HL-60/S4 treated with phorbol 12-myristate 13-acetate at 8.2 ng/mL for 4 days and 3 days (cell line): Measurements from ENCODE around the gene CARD9.

ENCODE experiments used
- in situ Hi-C: fragments of 300-500 bp; cut with MboI; formaldehyde crosslinking; loops from 2 replicates; pipeline ENCODE4 v1.15.0; 2022; ENCODE audit warnings: low sequenced_read_pairs

Gene CARD9

DNA sequence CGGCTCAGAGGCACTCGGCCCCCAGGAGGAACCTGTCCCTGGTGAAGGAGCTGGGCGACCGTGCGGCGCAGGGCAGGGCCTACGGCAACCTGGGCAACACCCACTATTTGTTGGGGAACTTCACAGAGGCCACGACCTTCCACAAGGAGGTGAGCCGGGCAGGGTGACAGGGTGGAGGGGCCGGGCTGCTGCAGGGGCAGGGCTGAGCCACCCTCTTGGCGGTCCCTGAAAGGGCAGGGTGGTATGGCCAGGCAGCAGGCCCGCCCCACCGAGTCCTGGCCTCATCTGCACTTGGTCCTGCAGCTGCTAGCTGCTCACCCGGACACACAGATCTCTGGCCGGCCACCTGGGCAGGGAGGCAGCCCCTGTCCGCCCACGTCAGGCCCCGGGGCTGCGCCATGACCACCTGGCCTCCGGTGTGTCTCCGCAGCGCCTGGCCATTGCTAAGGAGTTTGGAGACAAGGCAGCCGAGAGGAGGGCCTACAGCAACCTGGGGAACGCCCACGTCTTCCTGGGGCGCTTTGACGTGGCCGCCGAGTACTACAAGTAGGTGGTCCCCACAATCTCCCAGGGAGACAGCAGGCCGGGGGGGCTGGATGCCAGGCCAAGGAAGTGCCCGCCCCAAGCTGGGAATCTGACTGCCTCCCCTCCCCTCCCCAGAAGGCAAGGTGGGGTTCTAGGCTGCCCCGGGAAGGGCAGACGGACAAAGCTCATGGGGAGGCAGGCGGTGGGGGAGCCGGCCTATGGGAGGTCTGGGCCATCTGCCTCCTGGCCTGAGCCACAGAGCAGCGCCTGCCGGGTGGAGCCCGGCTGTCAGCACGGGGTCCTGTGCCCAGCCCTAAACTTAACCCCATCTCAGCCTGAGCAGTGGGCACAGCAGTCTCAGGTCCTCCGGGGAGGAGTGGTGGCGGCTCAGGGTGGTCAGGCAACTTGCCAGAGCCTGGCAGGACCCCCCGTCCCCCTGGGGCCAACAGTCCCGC, 35.8 kb downstream of the CARD9 start:
- in situ Hi-C loops, result loop anchor here (25.0 kb wide), 1 partner anchor 300 kb away; no protein-coding TSS in a partner anchor

GRCh38 chr9:136336881-136337280, 36.6 kb downstream of the CARD9 start:
- in situ Hi-C loops, result loop anchor here (25.0 kb wide), 1 partner anchor 300 kb away; no protein-coding TSS in a partner anchor

GRCh38 chr9:136336156-136336870, 37.2 kb downstream of the CARD9 start:
- in situ Hi-C loops, result loop anchor here (25.0 kb wide), 1 partner anchor 301 kb away; no protein-coding TSS in a partner anchor

DNA sequence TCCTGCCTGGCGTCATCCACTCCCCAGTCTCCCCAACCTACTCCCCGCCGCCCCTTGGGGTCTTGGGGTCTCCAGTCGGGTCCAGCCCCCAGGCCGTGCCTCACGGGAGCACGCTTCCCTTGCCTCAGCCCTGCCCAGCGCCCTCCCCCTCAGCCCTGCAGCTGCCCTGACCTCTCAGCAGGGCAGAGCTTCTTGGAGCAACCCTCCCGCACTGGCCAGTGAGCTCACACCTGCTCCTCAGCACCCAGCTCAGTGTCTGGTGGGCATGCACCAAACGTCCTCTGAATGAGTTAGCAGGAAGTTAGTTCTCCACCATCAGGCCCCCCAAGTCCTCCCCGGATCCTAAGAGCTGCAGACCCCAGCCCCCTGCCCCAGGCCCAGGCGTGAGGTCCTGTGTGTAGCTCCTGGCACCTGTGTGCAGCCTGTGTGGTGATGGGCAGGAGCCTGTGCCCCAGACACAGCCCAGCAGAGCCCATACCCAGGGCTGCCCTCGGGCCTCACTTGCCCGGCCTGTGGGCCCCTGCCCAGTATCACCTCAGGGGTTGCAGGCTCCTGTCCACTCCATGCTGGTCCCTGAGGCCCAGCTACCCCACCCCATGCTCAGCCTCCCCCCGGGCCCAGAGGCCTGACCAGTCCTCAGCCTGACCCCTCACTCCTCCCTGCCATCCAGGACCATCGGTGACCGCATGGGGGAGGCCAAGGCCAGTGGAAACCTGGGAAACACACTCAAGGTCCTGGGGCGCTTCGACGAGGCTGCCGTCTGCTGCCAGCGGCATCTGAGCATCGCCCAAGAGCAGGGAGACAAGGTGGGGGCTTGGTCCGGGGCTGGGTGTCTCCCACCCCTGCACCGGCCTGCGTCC, 37.9 kb downstream of the CARD9 start:
- in situ Hi-C loops, result loop anchor here (25.0 kb wide), 1 partner anchor 302 kb away; no protein-coding TSS in a partner anchor

GRCh38 chr9:136334541-136334940, 38.9 kb downstream of the CARD9 start:
- in situ Hi-C loops, result loop anchor here (25.0 kb wide), 1 partner anchor 303 kb away; no protein-coding TSS in a partner anchor

- in situ Hi-C loops, result loop anchor here (25.0 kb wide), 1 partner anchor 304 kb away; no protein-coding TSS in a partner anchor
These were observed 40.0 kb downstream of the CARD9 start for GRCh38 chr9:136333486-136333885.

DNA sequence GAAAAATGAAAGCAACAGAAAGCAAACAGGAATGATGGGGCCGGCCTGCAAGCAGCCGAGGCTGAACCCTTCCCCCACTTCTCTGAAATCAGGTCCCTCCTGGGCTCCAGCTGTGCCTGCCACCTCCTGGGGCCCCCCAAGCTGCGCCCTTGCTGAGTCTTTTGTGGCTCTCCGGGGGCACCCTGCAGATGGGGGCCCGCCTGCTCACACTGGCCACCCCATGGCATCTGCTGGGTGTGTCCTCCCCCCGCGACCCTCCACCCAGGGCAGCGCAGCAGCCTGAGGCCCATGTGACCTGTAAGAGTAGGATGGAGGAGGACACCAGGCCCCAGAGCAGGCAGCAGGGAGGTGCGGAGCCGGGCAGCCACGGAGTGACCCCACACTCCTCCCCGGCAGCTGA, 40.4 kb downstream of the CARD9 start:
- in situ Hi-C loops, result loop anchor here (25.0 kb wide), 1 partner anchor 304 kb away; no protein-coding TSS in a partner anchor

DNA sequence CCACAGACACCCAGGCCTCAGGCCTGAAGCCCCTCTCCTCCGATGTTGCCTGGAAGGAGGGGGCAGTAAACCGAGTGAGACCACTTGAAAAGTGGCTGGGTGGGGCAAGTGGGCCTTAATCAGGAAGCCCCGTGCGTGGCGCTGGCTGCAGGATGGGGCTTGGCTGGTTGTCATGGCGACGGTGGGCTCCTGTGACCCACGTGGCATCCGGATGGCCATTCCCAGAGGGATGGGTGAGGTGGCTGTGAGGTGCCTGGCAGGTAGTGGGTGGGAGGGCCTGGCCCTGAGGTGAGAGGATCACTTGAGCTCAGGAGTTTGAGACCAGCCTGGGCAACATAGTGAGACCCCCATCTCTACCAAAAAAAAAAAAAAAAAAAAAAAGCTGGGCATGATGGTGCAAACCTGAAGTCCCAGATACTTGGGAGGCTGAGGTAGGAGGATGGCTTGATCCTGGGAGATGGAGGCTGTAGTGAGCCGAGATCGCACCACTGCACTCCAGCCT, 40.9 kb downstream of the CARD9 start:
- in situ Hi-C loops, result loop anchor here (25.0 kb wide), 1 partner anchor 305 kb away; no protein-coding TSS in a partner anchor

- in situ Hi-C loops, result loop anchor here (25.0 kb wide), 1 partner anchor 305 kb away; no protein-coding TSS in a partner anchor
These were observed 41.6 kb downstream of the CARD9 start for GRCh38 chr9:136331556-136332481.

- in situ Hi-C loops, result loop anchor here (25.0 kb wide), 1 partner anchor 306 kb away; no protein-coding TSS in a partner anchor
These were observed 42.4 kb downstream of the CARD9 start for GRCh38 chr9:136331030-136331429.

GRCh38 chr9:136330406-136330990, 43.0 kb downstream of the CARD9 start:
- in situ Hi-C loops, result loop anchor here (25.0 kb wide), 1 partner anchor 307 kb away; no protein-coding TSS in a partner anchor

- in situ Hi-C loops, result loop anchor here (25.0 kb wide), 1 partner anchor 307 kb away; no protein-coding TSS in a partner anchor
These were observed 43.6 kb downstream of the CARD9 start for GRCh38 chr9:136329636-136330405.

GRCh38 chr9:136329211-136329627, 44.2 kb downstream of the CARD9 start:
- in situ Hi-C loops, result loop anchor here (25.0 kb wide), 1 partner anchor 308 kb away; no protein-coding TSS in a partner anchor

GRCh38 chr9:136328622-136329041, 44.8 kb downstream of the CARD9 start:
- in situ Hi-C loops, result loop anchor here (25.0 kb wide), 1 partner anchor 309 kb away; no protein-coding TSS in a partner anchor

GRCh38 chr9:136328011-136328621, 45.4 kb downstream of the CARD9 start:
- in situ Hi-C loops, result loop anchor here (25.0 kb wide), 1 partner anchor 309 kb away; no protein-coding TSS in a partner anchor

DNA sequence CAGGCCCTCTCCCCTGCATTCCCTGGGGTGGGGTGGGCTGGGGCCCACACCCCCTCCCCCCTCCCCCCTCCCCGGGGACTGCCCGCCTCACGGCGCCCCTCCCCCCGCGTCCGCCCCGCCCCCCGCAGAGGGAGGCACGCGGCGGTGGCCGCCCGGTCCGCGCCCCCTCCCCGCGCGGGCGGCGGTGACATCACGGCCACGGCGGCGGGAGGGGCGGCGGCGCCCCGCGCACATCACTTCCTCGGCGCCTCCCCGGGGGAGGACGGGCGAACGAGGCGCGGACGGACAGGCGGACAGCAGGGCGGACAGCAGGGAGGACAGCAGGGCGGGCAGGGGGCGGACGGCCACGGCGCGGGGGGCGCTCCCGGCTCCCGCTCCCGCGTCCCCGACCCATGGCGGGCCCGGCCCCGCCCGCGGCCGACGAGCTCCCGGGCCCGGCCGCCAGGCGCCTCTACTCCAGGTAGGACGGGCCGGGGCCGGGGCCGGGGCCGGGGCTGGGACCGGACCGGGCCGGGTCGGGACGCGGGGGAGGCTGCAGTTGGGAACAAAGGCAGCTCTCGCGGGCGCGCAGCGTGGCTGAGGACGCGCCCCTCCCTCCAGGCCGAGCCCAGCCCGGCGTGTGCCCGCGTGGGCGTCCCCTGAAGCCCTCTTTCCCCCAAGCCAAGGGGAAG, 46.0 kb downstream of the CARD9 start, which contains the start of gene GPSM1:
TSS of gene GPSM1 (plus strand) at position 236 of the 671 bp plus-strand sequence. CDS start at position 393, 157 bp downstream.
- in situ Hi-C loops, result loop anchor here (25.0 kb wide), 1 partner anchor 310 kb away; no protein-coding TSS in a partner anchor
